PFSK-1 (cell line): ENCODE results near the gene SENP2.

Experiments used
- FOXP2 ChIP-seq: optimal IDR thresholded peaks from 2 replicates; pipeline ENCODE3; 2011; ENCODE audit warnings: borderline replicate concordance, control low read depth, inconsistent platforms; ENCODE audit not compliant: insufficient read depth; ENCODE audit errors: extremely low read length, extremely low read depth
- POLR2AphosphoS5 ChIP-seq: IDR thresholded peaks from 2 replicates; pipeline ENCODE4 v1.6.1; 2012; ENCODE audit warnings: low read depth, mild to moderate bottlenecking, control low read depth, low read length, moderate library complexity
- REST ChIP-seq, 2 experiments: IDR thresholded peaks; 2 replicates each; pipeline versions ENCODE4 v1.6.1 to v1.8.0; 2011 to 2012; ENCODE audit warnings: low read depth in 2 of 2, low read length in 2 of 2, control low read depth in 1 of 2, inconsistent platforms in 1 of 2, mild to moderate bottlenecking in 1 of 2, moderate library complexity in 1 of 2; ENCODE audit not compliant: insufficient read depth in 1 of 2
- SIN3A ChIP-seq: IDR thresholded peaks from 2 replicates; pipeline ENCODE4 v1.6.1; 2012; ENCODE audit warnings: mild to moderate bottlenecking, low read length, moderate library complexity, borderline replicate concordance; ENCODE audit not compliant: insufficient read depth
- TAF1 ChIP-seq: IDR thresholded peaks from 2 replicates; pipeline ENCODE4 v1.6.1; 2012; ENCODE audit warnings: low read length, control low read depth, borderline replicate concordance; ENCODE audit not compliant: insufficient read depth

The SENP2 gene

GRCh38 chr3:185639632-185640206 lies 53.6 kb downstream of the SENP2 start:
- TF ChIP-seq REST (IDR thresholded peaks at IDR 0.05; ENCODE audit: insufficient read depth in 1 of 2, low read depth in 2 of 2, low read length in 2 of 2) (no peak), SIN3A (no peak), POLR2AphosphoS5 (no peak), TAF1 (no peak), FOXP2 (no peak)

GRCh38 chr3:185640308-185640707 lies 54.2 kb downstream of the SENP2 start:
- TF ChIP-seq REST (IDR thresholded peaks at IDR 0.05; ENCODE audit: insufficient read depth in 1 of 2, low read depth in 2 of 2, low read length in 2 of 2) (no peak), FOXP2 (no peak), SIN3A (no peak), TAF1 (no peak), POLR2AphosphoS5 (no peak)

GRCh38 chr3:185645596-185646381 lies 59.7 kb downstream of the SENP2 start:
- TF ChIP-seq SIN3A (no peak), REST (IDR thresholded peaks at IDR 0.05; ENCODE audit: insufficient read depth in 1 of 2, low read depth in 2 of 2, low read length in 2 of 2) (no peak), FOXP2 (no peak), TAF1 (no peak), POLR2AphosphoS5 (no peak)

GRCh38 chr3:185646382-185647133 lies 60.5 kb downstream of the SENP2 start:
- no peak for TF ChIP-seq REST (IDR thresholded peaks at IDR 0.05; ENCODE audit: insufficient read depth in 1 of 2, low read depth in 2 of 2, low read length in 2 of 2)
- TF ChIP-seq SIN3A, result no peak
- no peak for TF ChIP-seq FOXP2
- no peak for TF ChIP-seq TAF1
- TF ChIP-seq POLR2AphosphoS5, result no peak
